Bronchial epithelial cell (primary cell): ENCODE data around the gene CLN5. TPM values are rescaled to one million over a fixed set of nuclear protein-coding genes. Genes with fewer than 3 reads are reported as not detected.

Experiments used
- DNase-seq: peaks from one replicate; pipeline ENCODE4 v3.0.0-alpha.2; 2010; ENCODE audit warnings: low read depth
- FAIRE-seq: peaks from 2 replicates; lab custom pipeline; 2011; peaks lifted over from hg19 to GRCh38; lab: Jason Lieb, UNC
- H3K27me3 ChIP-seq: 2 replicates; pipeline ENCODE4 v1.5.1; 2011; ENCODE audit warnings: low read length; ENCODE audit not compliant: control insufficient read depth, insufficient read depth
- H3K36me3 ChIP-seq: 2 replicates; pipeline ENCODE4 v1.5.1; 2011; ENCODE audit warnings: low read length; ENCODE audit not compliant: control insufficient read depth, insufficient read depth
- H3K4me3 ChIP-seq: 2 replicates; pipeline ENCODE4 v1.5.1; 2011; ENCODE audit warnings: mild to moderate bottlenecking, low read depth, low read length, control low read depth
- CTCF ChIP-seq: IDR thresholded peaks from 2 replicates; pipeline ENCODE4 v1.5.1; 2011; ENCODE audit warnings: mild to moderate bottlenecking, moderate library complexity, low read length, control low read depth, inconsistent platforms; ENCODE audit not compliant: insufficient read depth, severe bottlenecking
- total RNA-seq: library from RNA; depleted of rRNA; stranded (reverse); fragments of >200 nt; gene quantifications from 2 replicates; pipeline ENCODE4 v1.2.1, GENCODE V29; 2014

The CLN5 gene
- total RNA-seq, 1 donor from 2014 or later: 21.1 TPM

GRCh38 chr13:77034881-77035280 is 43.0 kb downstream of the CLN5 start:
- Histone ChIP-seq H3K4me3 (no peak overlapping the region), H3K36me3 (no peaks in the 10 kb centered on the region), H3K27me3 (no peaks in the 10 kb centered on the region)
- DNase-seq: peak; percentile 58
- no peak for TF ChIP-seq CTCF
- FAIRE-seq: no peak

- TF ChIP-seq CTCF: no peak
- Histone ChIP-seq H3K27me3 (no peaks in the 10 kb centered on the region), H3K4me3 (no peak overlapping the region), H3K36me3 (no peaks in the 10 kb centered on the region)
- DNase-seq: no peak
- FAIRE-seq: no peak
These were observed 44.4 kb downstream of the CLN5 start for GRCh38 chr13:77036279-77036678.

- Histone ChIP-seq H3K36me3 (no peaks in the 10 kb centered on the region), H3K27me3 (no peaks in the 10 kb centered on the region), H3K4me3 (no peak overlapping the region)
- DNase-seq (no peak), FAIRE-seq (no peak)
- no peak for TF ChIP-seq CTCF
These were observed 47.1 kb downstream of the CLN5 start for GRCh38 chr13:77038907-77039480.

- DNase-seq (no peak), FAIRE-seq (no peak)
- TF ChIP-seq CTCF: no peak
- Histone ChIP-seq H3K27me3 (no peaks in the 10 kb centered on the region), H3K4me3 (no peak overlapping the region), H3K36me3 (no peaks in the 10 kb centered on the region)
These were observed 48.2 kb downstream of the CLN5 start for GRCh38 chr13:77040076-77040475.

- Histone ChIP-seq H3K27me3 (no peaks in the 10 kb centered on the region), H3K36me3 (no peaks in the 10 kb centered on the region), H3K4me3 (no peak overlapping the region)
- no peak for TF ChIP-seq CTCF
- FAIRE-seq (no peak), DNase-seq (no peak)
These were observed 49.0 kb downstream of the CLN5 start for GRCh38 chr13:77040835-77041234.

- no peak for TF ChIP-seq CTCF
These were observed 50.8 kb downstream of the CLN5 start for GRCh38 chr13:77042566-77043177.

More at GRCh38 chr13:77042566-77043177, 50.8 kb downstream of the CLN5 start:
- DNase-seq: no peak
- Histone ChIP-seq H3K27me3 (no peaks in the 10 kb centered on the region), H3K36me3 (no peaks in the 10 kb centered on the region), H3K4me3 (no peak overlapping the region)
- FAIRE-seq: no peak
